ENCODE data around the gene CEP126.

GRCh38 chr11:101907815-101908214, 7.0 kb upstream of the CEP126 start:
- no peak for TF ChIP-seq POLR2A (IDR thresholded peaks at IDR 0.05)
- TF ChIP-seq, protein P1, sequence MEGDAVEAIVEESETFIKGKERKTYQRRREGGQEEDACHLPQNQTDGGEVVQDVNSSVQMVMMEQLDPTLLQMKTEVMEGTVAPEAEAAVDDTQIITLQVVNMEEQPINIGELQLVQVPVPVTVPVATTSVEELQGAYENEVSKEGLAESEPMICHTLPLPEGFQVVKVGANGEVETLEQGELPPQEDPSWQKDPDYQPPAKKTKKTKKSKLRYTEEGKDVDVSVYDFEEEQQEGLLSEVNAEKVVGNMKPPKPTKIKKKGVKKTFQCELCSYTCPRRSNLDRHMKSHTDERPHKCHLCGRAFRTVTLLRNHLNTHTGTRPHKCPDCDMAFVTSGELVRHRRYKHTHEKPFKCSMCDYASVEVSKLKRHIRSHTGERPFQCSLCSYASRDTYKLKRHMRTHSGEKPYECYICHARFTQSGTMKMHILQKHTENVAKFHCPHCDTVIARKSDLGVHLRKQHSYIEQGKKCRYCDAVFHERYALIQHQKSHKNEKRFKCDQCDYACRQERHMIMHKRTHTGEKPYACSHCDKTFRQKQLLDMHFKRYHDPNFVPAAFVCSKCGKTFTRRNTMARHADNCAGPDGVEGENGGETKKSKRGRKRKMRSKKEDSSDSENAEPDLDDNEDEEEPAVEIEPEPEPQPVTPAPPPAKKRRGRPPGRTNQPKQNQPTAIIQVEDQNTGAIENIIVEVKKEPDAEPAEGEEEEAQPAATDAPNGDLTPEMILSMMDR (IDR thresholded peaks at IDR 0.05): no peak

Data from testis (tissue), 2 donors.